Measurements from ENCODE around the gene STING1. TPM values are rescaled to one million over a fixed set of nuclear protein-coding genes. Genes with fewer than 3 reads are reported as not detected.
"Not testable (repeated sequence)": the region's sequence is repeated elsewhere in the genome, so short reads cannot be mapped to it uniquely, and the experiment has no call there.

Gene STING1
- total RNA-seq = 14.6 TPM

DNA sequence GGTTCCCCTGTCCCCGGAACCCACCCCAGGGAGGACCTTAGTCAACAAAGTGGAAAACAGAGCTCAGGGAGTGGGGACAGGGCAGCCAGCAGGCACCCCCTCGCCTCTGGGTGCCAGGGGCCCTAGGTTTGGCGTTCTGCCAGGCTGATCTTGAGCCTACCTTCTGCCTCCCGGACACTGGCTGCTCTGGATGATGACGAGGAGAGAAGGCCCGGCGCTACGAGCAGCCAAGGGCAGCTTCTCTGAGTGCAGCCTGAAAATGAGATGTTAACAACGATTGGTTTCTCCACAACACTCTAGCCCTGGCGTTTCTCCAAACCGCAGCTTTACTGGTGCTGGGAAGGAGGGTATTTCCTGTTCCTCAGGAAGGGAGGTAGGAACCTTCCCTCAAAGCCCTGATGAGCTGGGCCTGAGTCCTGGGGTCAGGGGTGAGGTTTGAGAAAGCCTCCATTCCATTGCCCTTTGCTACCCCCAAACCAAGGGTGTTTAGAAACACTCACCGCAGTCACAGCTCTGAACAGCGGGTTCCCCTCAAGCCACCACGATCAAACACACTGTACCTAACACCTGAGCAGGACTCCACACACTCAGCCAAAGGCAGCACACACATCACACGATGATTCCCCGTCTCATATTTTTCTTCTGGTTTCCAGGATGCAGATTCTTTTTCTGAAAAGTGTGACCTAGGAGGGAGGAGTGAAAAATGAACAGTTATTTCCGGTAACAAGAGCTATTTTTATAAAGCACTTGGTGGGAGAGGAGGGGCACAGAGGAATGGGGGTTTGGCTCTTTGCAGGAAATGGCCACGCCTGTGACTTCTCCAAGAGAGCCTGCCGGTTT, at the start of gene STING1:
Gene STING1, minus strand, starts transcription at position 709 of the 840 bp plus-strand sequence. CDS start 1,054 bp downstream, outside the sequence.
- peaks cover 7 to 11% (median 7%) of the 10 kb centered on the region in 3 donors for H3K36me3 ChIP-seq (ENCODE audit: control insufficient read depth in 3 of 3, insufficient read depth in 3 of 3, low read length in 3 of 3)
- peaks cover 17 to 40% (median 19%) of the 10 kb centered on the region in 3 donors for H3K4me1 ChIP-seq (ENCODE audit: control insufficient read depth in 3 of 3, insufficient read depth in 3 of 3, low read length in 3 of 3)
- peak within 1 kb of the TSS; percentile 74 to 78 (median 75) for H3K4me3 ChIP-seq (ENCODE audit: low read length in 3 of 3)
- H3K27ac ChIP-seq (ENCODE audit: low read depth, low read length) = peak within 1 kb of the TSS; percentile 96
- H3K9me3 ChIP-seq (ENCODE audit: control insufficient read depth in 3 of 3, low read length in 3 of 3) = no peaks in the 10 kb centered on the region
- peak within 1 kb of the TSS; percentile 79 to 89 (median 81) for H3K9ac ChIP-seq (ENCODE audit: low read depth in 1 of 3, low read length in 3 of 3)
- H3K27me3 ChIP-seq (ENCODE audit: control insufficient read depth in 3 of 3, insufficient read depth in 3 of 3, low read length in 3 of 3) = no peaks in the 10 kb centered on the region

DNA sequence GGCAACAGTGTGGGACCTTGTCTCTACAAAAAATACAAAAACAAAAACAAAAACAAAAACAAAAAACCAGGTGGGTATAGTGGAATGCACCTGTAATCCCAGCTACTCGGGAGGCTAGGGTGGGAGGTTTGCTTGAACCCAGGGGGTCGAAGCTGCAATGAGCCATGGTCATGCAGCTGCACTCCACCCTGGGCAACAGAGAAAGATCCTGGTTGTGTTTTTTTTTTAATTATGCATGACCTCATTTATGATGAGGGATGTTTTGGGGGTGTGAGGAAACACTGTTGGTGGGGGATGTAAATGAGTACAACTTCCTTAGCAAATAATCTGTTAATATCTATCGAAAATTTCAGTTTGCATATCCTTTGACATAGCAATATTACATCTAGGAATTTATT, 49.2 kb upstream of the STING1 start:
- Histone ChIP-seq H3K27me3 (ENCODE audit: control insufficient read depth in 3 of 3, insufficient read depth in 3 of 3, low read length in 3 of 3) (no peaks in the 10 kb centered on the region), H3K4me1 (ENCODE audit: control insufficient read depth in 3 of 3, insufficient read depth in 3 of 3, low read length in 3 of 3) (no peaks in the 10 kb centered on the region), H3K9me3 (ENCODE audit: control insufficient read depth in 3 of 3, low read length in 3 of 3) (no peaks in the 10 kb centered on the region), H3K9ac (ENCODE audit: low read depth in 1 of 3, low read length in 3 of 3) (no peak overlapping the region), H3K27ac (ENCODE audit: low read depth, low read length) (no peak overlapping the region), H3K36me3 (ENCODE audit: control insufficient read depth in 3 of 3, insufficient read depth in 3 of 3, low read length in 3 of 3) (no peaks in the 10 kb centered on the region), H3K4me3 (ENCODE audit: low read length in 3 of 3) (no peak overlapping the region)

DNA sequence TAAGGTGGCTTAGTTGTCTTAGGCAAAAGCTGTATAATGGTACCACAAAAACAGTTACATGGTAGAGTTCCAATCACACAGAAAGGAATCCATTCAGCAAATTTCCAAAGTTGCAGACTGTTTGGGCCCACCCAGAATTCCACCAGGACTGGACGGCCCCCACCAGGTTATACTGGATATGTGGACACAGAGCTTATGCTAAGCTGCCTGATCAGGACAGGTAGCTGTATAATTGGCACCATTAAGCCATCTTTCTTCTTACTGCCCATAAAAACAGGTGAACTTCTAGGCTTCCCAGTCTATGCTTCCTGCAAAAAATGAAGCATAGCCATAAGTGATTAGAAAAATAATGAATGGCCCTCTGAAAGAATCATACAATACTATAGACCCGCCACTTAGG, 47.5 kb upstream of the STING1 start:
- H3K27me3 ChIP-seq (ENCODE audit: control insufficient read depth in 3 of 3, insufficient read depth in 3 of 3, low read length in 3 of 3); H3K9me3 ChIP-seq (ENCODE audit: control insufficient read depth in 3 of 3, low read length in 3 of 3); H3K27ac ChIP-seq (ENCODE audit: low read depth, low read length); H3K4me3 ChIP-seq (ENCODE audit: low read length in 3 of 3); H3K36me3 ChIP-seq (ENCODE audit: control insufficient read depth in 3 of 3, insufficient read depth in 3 of 3, low read length in 3 of 3); H3K9ac ChIP-seq (ENCODE audit: low read depth in 1 of 3, low read length in 3 of 3); H3K4me1 ChIP-seq (ENCODE audit: control insufficient read depth in 3 of 3, insufficient read depth in 3 of 3, low read length in 3 of 3): not testable (repeated sequence)

DNA sequence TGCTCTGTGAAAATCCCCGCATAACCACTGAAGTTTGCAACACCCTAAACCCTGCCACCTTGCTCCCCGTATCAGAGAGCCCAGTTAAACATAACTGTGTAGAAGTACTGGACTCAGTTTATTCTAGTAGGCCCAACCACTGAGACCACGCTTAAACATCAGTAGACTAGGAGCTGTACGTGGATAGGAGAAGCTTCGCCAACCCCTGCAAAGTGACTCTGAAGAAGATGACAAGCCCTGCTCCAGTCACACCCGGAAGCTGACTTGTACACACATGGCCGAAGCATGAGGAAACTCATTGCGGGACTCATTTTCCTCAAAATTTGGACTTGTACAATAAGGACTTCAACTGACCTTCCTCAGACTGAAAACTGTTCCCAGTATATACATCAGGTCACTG, 46.1 kb upstream of the STING1 start:
- not testable (repeated sequence) for H3K27ac ChIP-seq (ENCODE audit: low read depth, low read length); H3K9ac ChIP-seq (ENCODE audit: low read depth in 1 of 3, low read length in 3 of 3); H3K36me3 ChIP-seq (ENCODE audit: control insufficient read depth in 3 of 3, insufficient read depth in 3 of 3, low read length in 3 of 3); H3K4me3 ChIP-seq (ENCODE audit: low read length in 3 of 3); H3K27me3 ChIP-seq (ENCODE audit: control insufficient read depth in 3 of 3, insufficient read depth in 3 of 3, low read length in 3 of 3); H3K9me3 ChIP-seq (ENCODE audit: control insufficient read depth in 3 of 3, low read length in 3 of 3)
- H3K4me1 ChIP-seq (ENCODE audit: control insufficient read depth in 3 of 3, insufficient read depth in 3 of 3, low read length in 3 of 3) = peaks cover 0 to 11% (median 2%) of the 10 kb centered on the region in 3 donors

DNA sequence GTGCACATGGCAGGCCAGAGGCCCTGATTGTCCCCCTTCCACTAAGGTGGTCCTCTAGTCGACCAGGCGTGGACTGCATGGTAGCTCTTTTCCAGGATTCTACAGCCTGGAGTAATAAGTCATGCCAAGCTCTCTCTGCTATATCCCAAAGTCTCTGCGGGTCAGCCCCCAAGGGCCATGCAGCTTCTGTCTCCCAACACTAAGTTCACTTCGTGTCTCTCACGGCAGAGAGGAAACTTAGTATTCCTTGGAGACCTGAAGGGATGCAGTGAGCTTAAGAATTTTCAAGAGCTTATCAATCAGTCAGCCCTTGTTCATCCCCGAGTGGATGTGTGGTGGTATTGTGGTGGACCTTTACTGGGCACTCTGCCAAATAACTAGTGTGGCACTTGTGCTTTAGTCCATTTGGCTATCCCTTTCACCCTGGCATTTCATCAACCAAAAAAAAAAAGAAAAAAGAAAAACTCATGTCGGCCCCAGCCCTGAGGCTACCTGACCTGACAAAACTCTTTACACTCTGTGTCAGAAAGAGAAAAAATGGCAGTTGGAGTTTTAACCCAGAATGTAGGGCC, 45.4 kb upstream of the STING1 start:
- H3K27me3 ChIP-seq (ENCODE audit: control insufficient read depth in 3 of 3, insufficient read depth in 3 of 3, low read length in 3 of 3) = not testable (repeated sequence)

DNA sequence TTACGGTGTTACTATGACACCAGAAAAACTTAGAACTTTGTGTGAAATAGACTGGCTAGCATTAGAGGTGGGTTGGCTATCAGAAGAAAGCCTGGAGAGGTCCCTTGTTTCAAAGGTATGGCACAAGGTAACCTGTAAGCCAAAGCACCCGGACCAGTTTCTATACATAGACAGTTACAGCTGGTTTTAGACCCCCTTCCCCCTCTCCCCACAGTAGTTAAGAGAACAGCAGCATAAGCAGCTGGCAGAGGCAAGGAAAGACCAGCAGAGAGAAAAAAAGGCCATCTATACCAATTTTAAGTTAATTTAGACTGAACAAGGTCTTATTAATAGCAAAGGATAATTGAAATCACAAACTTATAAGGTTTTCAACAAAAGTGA, 44.5 kb upstream of the STING1 start:
- not testable (repeated sequence) for H3K27ac ChIP-seq (ENCODE audit: low read depth, low read length); H3K36me3 ChIP-seq (ENCODE audit: control insufficient read depth in 3 of 3, insufficient read depth in 3 of 3, low read length in 3 of 3); H3K9me3 ChIP-seq (ENCODE audit: control insufficient read depth in 3 of 3, low read length in 3 of 3); H3K27me3 ChIP-seq (ENCODE audit: control insufficient read depth in 3 of 3, insufficient read depth in 3 of 3, low read length in 3 of 3); H3K4me3 ChIP-seq (ENCODE audit: low read length in 3 of 3); H3K9ac ChIP-seq (ENCODE audit: low read depth in 1 of 3, low read length in 3 of 3)
- peaks cover 0 to 12% (median 2%) of the 10 kb centered on the region in 3 donors for H3K4me1 ChIP-seq (ENCODE audit: control insufficient read depth in 3 of 3, insufficient read depth in 3 of 3, low read length in 3 of 3)

More for the DNA sequence above, 45.4 kb upstream of the STING1 start:
- not testable (repeated sequence) for H3K9me3 ChIP-seq (ENCODE audit: control insufficient read depth in 3 of 3, low read length in 3 of 3); H3K27ac ChIP-seq (ENCODE audit: low read depth, low read length); H3K4me3 ChIP-seq (ENCODE audit: low read length in 3 of 3); H3K9ac ChIP-seq (ENCODE audit: low read depth in 1 of 3, low read length in 3 of 3); H3K36me3 ChIP-seq (ENCODE audit: control insufficient read depth in 3 of 3, insufficient read depth in 3 of 3, low read length in 3 of 3)
- peaks cover 0 to 12% (median 2%) of the 10 kb centered on the region in 3 donors for H3K4me1 ChIP-seq (ENCODE audit: control insufficient read depth in 3 of 3, insufficient read depth in 3 of 3, low read length in 3 of 3)

DNA sequence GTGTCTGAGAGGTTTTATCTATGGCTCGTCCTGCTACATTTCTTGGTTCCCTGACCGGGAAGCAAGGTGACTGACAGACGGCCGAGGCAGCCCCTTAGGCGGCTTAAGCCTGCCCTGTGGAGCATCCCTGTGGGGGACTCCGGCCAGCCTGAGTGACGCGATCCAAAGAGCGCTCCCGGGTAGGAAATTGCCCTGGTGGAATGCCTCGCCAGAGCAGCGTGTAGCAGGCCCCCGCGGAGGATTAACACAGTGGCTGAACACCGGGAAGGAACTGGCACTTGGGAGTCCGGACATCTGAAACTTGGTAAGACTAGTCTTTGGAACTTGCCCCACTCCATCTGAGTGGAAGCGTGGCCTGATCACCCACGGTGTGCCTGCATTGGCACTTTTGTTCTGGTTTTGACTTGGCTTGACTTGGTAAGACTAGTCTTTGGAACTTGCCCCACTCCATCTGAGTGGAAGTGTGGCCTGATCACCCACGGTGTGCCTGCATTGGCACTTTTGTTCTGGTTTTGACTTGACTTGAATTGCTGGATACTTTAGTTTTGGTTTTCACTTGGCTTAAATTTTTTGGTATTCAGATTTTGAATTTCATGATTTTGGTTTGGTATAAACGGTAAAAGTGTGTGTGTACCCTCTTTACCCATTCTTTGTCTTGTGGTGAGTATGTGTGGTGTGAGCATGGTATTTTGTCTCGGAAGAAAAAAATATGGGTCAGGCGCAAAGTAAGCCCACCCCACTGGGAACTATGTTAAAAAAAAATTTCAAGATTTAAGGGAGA, 43.9 kb upstream of the STING1 start:
- not testable (repeated sequence) for H3K27me3 ChIP-seq (ENCODE audit: control insufficient read depth in 3 of 3, insufficient read depth in 3 of 3, low read length in 3 of 3); H3K4me3 ChIP-seq (ENCODE audit: low read length in 3 of 3); H3K36me3 ChIP-seq (ENCODE audit: control insufficient read depth in 3 of 3, insufficient read depth in 3 of 3, low read length in 3 of 3); H3K27ac ChIP-seq (ENCODE audit: low read depth, low read length); H3K9me3 ChIP-seq (ENCODE audit: control insufficient read depth in 3 of 3, low read length in 3 of 3); H3K9ac ChIP-seq (ENCODE audit: low read depth in 1 of 3, low read length in 3 of 3)
- H3K4me1 ChIP-seq (ENCODE audit: control insufficient read depth in 3 of 3, insufficient read depth in 3 of 3, low read length in 3 of 3) = peaks cover 0 to 12% (median 2%) of the 10 kb centered on the region in 3 donors

DNA sequence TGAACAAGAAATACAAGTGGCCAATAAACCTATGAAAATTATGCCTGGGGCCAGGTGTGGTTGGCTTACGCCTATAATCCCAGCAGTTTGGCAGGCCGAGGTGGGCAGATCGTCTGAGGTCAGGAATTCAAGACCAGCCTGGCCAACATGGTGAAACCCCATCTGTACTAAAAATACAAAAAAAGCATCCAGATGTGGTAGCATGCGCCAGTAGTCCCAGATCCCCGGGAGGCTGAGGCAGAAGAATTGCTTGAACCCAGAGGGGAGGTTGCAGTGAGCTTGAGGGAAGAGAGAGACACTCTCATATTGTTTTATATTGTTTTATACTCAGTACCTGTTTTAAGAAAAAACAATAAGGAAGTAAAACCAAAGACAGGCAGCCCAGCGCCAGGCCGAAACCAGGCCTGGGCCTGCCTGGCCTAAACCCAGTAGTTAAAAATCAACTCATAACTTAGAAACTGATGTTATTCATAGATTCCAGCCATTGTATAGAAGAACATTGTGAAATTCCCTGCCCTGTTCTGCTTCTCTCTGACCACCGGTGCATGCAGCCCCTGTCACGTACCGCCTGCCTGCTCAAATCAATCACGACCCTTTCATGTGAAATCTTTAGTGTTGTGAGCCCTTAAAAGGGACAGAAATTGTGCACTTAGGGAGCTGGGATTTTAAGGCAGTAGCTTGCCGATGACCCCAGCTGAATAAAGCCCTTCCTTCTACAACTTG, 43.2 kb upstream of the STING1 start:
- not testable (repeated sequence) for H3K9me3 ChIP-seq (ENCODE audit: control insufficient read depth in 3 of 3, low read length in 3 of 3); H3K36me3 ChIP-seq (ENCODE audit: control insufficient read depth in 3 of 3, insufficient read depth in 3 of 3, low read length in 3 of 3); H3K4me3 ChIP-seq (ENCODE audit: low read length in 3 of 3); H3K27me3 ChIP-seq (ENCODE audit: control insufficient read depth in 3 of 3, insufficient read depth in 3 of 3, low read length in 3 of 3); H3K27ac ChIP-seq (ENCODE audit: low read depth, low read length)
- Histone ChIP-seq H3K9ac (ENCODE audit: low read depth in 1 of 3, low read length in 3 of 3) (peak overlapping the region in 1 of 3 donors; percentile 40), H3K4me1 (ENCODE audit: control insufficient read depth in 3 of 3, insufficient read depth in 3 of 3, low read length in 3 of 3) (peaks cover 5 to 15% (median 7%) of the 10 kb centered on the region in 3 donors)

DNA sequence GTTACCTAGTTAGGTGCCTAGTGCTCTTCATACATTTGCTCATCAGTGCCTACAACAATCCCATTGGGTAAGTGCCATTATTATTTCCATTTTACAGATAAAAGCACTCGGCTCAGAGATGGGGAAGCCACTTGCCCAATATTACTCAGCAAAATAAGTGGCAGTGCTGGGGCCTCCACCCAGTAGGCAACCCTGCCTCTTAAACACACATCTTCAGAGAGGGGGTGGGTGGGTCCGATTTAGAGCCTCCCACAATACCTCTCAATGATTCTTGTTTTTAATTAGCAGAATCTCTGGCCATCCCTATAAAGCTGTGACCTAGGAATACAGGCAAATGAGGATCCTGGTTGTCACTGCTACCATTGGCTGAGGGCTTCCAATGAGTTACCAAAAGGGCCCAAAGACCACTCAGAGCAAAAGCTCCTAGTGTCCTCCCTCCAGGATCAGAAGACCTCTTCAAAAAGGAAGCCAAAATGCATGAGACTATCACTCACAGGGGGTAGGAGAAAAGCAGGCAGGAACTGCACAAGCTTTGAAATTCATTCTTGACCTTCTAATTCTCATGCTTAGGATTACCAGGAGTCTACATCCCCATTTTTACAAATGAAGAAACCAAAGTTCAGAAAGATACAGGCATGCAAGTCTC, 42.5 kb upstream of the STING1 start:
- Histone ChIP-seq H3K4me1 (ENCODE audit: control insufficient read depth in 3 of 3, insufficient read depth in 3 of 3, low read length in 3 of 3) (peaks cover 5 to 15% (median 7%) of the 10 kb centered on the region in 3 donors), H3K27ac (ENCODE audit: low read depth, low read length) (no peak overlapping the region), H3K4me3 (ENCODE audit: low read length in 3 of 3) (no peak overlapping the region), H3K9ac (ENCODE audit: low read depth in 1 of 3, low read length in 3 of 3) (peak overlapping the region in 1 of 3 donors; percentile 40), H3K36me3 (ENCODE audit: control insufficient read depth in 3 of 3, insufficient read depth in 3 of 3, low read length in 3 of 3) (no peaks in the 10 kb centered on the region), H3K9me3 (ENCODE audit: control insufficient read depth in 3 of 3, low read length in 3 of 3) (no peaks in the 10 kb centered on the region), H3K27me3 (ENCODE audit: control insufficient read depth in 3 of 3, insufficient read depth in 3 of 3, low read length in 3 of 3) (no peaks in the 10 kb centered on the region)
